ENCODE measurements around the gene SUCLG2.

SUCLG2 gene

GRCh38 chr3:67433109-67433508 is 221.3 kb downstream of the SUCLG2 start:
- H4K20me1 ChIP-seq (ENCODE audit: insufficient read depth, low read length), result no peaks in the 10 kb centered on the region
- H3K27me3 ChIP-seq (replicated peaks; ENCODE audit: insufficient read depth, low read length), result no peaks in the 10 kb centered on the region
- H3K9me2 ChIP-seq (replicated peaks; ENCODE audit: insufficient read depth, low read length), result no peaks in the 10 kb centered on the region
- no peaks in the 10 kb centered on the region for H3K79me2 ChIP-seq (ENCODE audit: low read length)
- no peak overlapping the region for H3K4me3 ChIP-seq (ENCODE audit: low read length)
- no peaks in the 10 kb centered on the region for H3K4me1 ChIP-seq (ENCODE audit: low read length)
- H3K4me2 ChIP-seq (ENCODE audit: low read depth, low read length), result no peak overlapping the region
- TF ChIP-seq CTCF (IDR thresholded peaks at IDR 0.05; ENCODE audit: low read length), result no peak
- TF ChIP-seq EZH2 (optimal IDR thresholded peaks at IDR 0.05; ENCODE audit: low read depth, low read length), result no peak
- no peak for TF ChIP-seq EZH2phosphoT487 (IDR thresholded peaks at IDR 0.05; ENCODE audit: low read length)
- no peaks in the 10 kb centered on the region for H3K36me3 ChIP-seq (replicated peaks; ENCODE audit: insufficient read depth, low read length)
- no peaks in the 10 kb centered on the region for H3K9me3 ChIP-seq (replicated peaks; ENCODE audit: insufficient read depth, low read length)
- DNase-seq, result no peak
- H3K9ac ChIP-seq (ENCODE audit: low read length), result no peak overlapping the region
- no peaks in the 10 kb centered on the region for H3F3A ChIP-seq (ENCODE audit: insufficient read depth, low read length)
- no peak overlapping the region for H2AFZ ChIP-seq (ENCODE audit: low read length)
- H3K27ac ChIP-seq (ENCODE audit: low read length), result no peak overlapping the region

- no peaks in the 10 kb centered on the region for H3K36me3 ChIP-seq (replicated peaks; ENCODE audit: insufficient read depth, low read length)
- no peak overlapping the region for H2AFZ ChIP-seq (ENCODE audit: low read length)
- no peak overlapping the region for H3K4me3 ChIP-seq (ENCODE audit: low read length)
- H3K9ac ChIP-seq (ENCODE audit: low read length), result no peak overlapping the region
- no peaks in the 10 kb centered on the region for H3F3A ChIP-seq (ENCODE audit: insufficient read depth, low read length)
- no peak for DNase-seq
- no peak overlapping the region for H3K27ac ChIP-seq (ENCODE audit: low read length)
- no peaks in the 10 kb centered on the region for H3K27me3 ChIP-seq (replicated peaks; ENCODE audit: insufficient read depth, low read length)
- H4K20me1 ChIP-seq (ENCODE audit: insufficient read depth, low read length), result no peaks in the 10 kb centered on the region
- H3K79me2 ChIP-seq (ENCODE audit: low read length), result no peaks in the 10 kb centered on the region
- no peaks in the 10 kb centered on the region for H3K4me1 ChIP-seq (ENCODE audit: low read length)
- no peaks in the 10 kb centered on the region for H3K9me2 ChIP-seq (replicated peaks; ENCODE audit: insufficient read depth, low read length)
- H3K4me2 ChIP-seq (ENCODE audit: low read depth, low read length), result no peak overlapping the region
- H3K9me3 ChIP-seq (replicated peaks; ENCODE audit: insufficient read depth, low read length), result no peaks in the 10 kb centered on the region
- TF ChIP-seq EZH2 (optimal IDR thresholded peaks at IDR 0.05; ENCODE audit: low read depth, low read length) (no peak), EZH2phosphoT487 (IDR thresholded peaks at IDR 0.05; ENCODE audit: low read length) (no peak), CTCF (IDR thresholded peaks at IDR 0.05; ENCODE audit: low read length) (no peak)
These were observed 222.5 kb downstream of the SUCLG2 start for GRCh38 chr3:67431887-67432286.

- Histone ChIP-seq H3K4me3 (ENCODE audit: low read length) (no peak overlapping the region), H3K4me2 (ENCODE audit: low read depth, low read length) (no peak overlapping the region), H3K79me2 (ENCODE audit: low read length) (no peaks in the 10 kb centered on the region), H3F3A (ENCODE audit: insufficient read depth, low read length) (no peaks in the 10 kb centered on the region), H3K9me2 (replicated peaks; ENCODE audit: insufficient read depth, low read length) (no peaks in the 10 kb centered on the region), H3K27me3 (replicated peaks; ENCODE audit: insufficient read depth, low read length) (no peaks in the 10 kb centered on the region), H3K4me1 (ENCODE audit: low read length) (no peaks in the 10 kb centered on the region), H4K20me1 (ENCODE audit: insufficient read depth, low read length) (no peaks in the 10 kb centered on the region), H3K36me3 (replicated peaks; ENCODE audit: insufficient read depth, low read length) (no peaks in the 10 kb centered on the region), H3K9ac (ENCODE audit: low read length) (no peak overlapping the region), H3K27ac (ENCODE audit: low read length) (no peak overlapping the region), H2AFZ (ENCODE audit: low read length) (no peak overlapping the region), H3K9me3 (replicated peaks; ENCODE audit: insufficient read depth, low read length) (no peaks in the 10 kb centered on the region)
- no peak for DNase-seq
- TF ChIP-seq CTCF (IDR thresholded peaks at IDR 0.05; ENCODE audit: low read length) (no peak), EZH2 (optimal IDR thresholded peaks at IDR 0.05; ENCODE audit: low read depth, low read length) (no peak), EZH2phosphoT487 (IDR thresholded peaks at IDR 0.05; ENCODE audit: low read length) (no peak)
These were observed 230.7 kb downstream of the SUCLG2 start for GRCh38 chr3:67423722-67424121.

Measured in MM.1S (cell line).